Measurements from ENCODE around the gene COX8A. TPM values are rescaled to one million over a fixed set of nuclear protein-coding genes. Genes with fewer than 3 reads are reported as not detected.

COX8A gene
- total RNA-seq = 100 to 1,000 TPM; 258 to 298 TPM
- polyA plus RNA-seq (2013, experiment 1 of 2) = 420 TPM
- 373 TPM for polyA plus RNA-seq (2013, experiment 2 of 2)
- long read RNA-seq, experiment 1, transcript COX8A-201 (2 exons, 507 nt) = major isoform, 160 of 165 reads
- long read RNA-seq, experiment 1, partial matches to known transcripts = 4 of 165 reads
- long read RNA-seq, experiment 1, other reads (novel, unspliced or antisense) = 1 of 165 reads
- long read RNA-seq, experiment 2, transcript COX8A-201 (2 exons, 507 nt) = major isoform, 64 of 64 reads
- long read RNA-seq, experiment 2, partial matches to known transcripts = 0 of 64 reads
- long read RNA-seq, experiment 2, other reads (novel, unspliced or antisense) = 0 of 64 reads
- long read RNA-seq, experiment 3, transcript COX8A-201 (2 exons, 507 nt) = major isoform, 38 of 38 reads
- long read RNA-seq, experiment 3, partial matches to known transcripts = 0 of 38 reads
- long read RNA-seq, experiment 3, other reads (novel, unspliced or antisense) = 0 of 38 reads
- long read RNA-seq, experiment 4 = 0 reads

DNA sequence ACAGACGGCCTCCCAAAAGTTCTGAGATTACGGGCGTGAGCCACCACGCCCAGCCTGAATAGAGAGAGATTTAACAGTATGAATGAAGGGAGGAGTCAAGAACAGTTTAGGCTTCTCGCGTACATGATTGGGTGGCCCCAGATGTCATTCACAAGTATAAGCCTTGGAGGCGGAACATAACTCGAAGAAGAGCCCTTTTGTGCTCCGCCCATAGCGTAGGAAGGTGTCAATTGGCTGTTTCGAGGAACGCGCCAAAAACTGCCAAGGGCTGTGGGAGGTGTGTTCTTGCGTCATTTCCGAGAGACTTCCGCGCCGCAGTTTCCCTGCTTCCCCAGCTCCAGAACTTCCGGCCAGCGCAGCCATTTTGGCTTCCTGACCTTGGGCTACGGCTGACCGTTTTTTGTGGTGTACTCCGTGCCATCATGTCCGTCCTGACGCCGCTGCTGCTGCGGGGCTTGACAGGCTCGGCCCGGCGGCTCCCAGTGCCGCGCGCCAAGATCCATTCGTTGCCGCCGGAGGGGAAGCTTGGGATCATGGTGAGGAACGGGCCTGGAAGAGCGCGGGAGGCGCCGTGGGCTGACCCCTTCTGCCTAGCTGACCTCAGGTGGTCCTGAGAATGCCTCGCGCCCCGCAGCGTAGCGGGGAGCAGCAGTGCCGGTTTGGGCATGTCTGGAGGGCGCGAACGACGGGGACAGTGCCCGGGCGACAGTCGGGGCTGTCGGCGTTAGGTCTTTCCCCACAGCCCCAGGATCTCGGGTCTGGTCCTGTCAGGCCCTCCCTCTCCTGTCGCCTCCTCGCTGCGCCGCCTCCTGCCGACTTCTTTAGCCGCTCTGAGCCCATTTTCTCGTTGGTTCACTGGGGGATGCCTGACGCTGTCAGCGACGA lies at the start of gene COX8A:
Gene COX8A, plus strand, starts transcription at position 362 of the 885 bp plus-strand sequence. Its CDS starts 61 bp downstream, at position 423.
- Mint-ChIP-seq H3K9me3 (peaks cover 3% of the 10 kb centered on the region), H3K27me3 (ENCODE audit: insufficient read depth) (peaks cover 32% of the 10 kb centered on the region), H3K27ac (peak within 1 kb of the TSS; percentile 100), H3K36me3 (ENCODE audit: low read depth) (peaks cover 10% of the 10 kb centered on the region), H3K4me3 (peak within 1 kb of the TSS; percentile 100), H3K4me1 (peaks cover 21% of the 10 kb centered on the region)
- 1 to 2% methylated on average over 40 to 64 of the region's 67 CpGs for WGBS, 2 experiments (ENCODE audit: insufficient coverage in 1 of 2, insufficient read length in 1 of 2)
- H3K9ac ChIP-seq (ENCODE audit: extremely low read depth, low read length, poor library complexity, severe bottlenecking) = peak within 1 kb of the TSS; percentile 93
- peaks cover 9% of the 10 kb centered on the region for H3K36me3 ChIP-seq (ENCODE audit: control insufficient read depth, insufficient read depth, low read length)
- TF ChIP-seq, protein P1, sequence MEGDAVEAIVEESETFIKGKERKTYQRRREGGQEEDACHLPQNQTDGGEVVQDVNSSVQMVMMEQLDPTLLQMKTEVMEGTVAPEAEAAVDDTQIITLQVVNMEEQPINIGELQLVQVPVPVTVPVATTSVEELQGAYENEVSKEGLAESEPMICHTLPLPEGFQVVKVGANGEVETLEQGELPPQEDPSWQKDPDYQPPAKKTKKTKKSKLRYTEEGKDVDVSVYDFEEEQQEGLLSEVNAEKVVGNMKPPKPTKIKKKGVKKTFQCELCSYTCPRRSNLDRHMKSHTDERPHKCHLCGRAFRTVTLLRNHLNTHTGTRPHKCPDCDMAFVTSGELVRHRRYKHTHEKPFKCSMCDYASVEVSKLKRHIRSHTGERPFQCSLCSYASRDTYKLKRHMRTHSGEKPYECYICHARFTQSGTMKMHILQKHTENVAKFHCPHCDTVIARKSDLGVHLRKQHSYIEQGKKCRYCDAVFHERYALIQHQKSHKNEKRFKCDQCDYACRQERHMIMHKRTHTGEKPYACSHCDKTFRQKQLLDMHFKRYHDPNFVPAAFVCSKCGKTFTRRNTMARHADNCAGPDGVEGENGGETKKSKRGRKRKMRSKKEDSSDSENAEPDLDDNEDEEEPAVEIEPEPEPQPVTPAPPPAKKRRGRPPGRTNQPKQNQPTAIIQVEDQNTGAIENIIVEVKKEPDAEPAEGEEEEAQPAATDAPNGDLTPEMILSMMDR (conservative IDR thresholded peaks at IDR 0.05) = peak; percentile 21
- H3K4me3 ChIP-seq (ENCODE audit: low read length) = peak within 1 kb of the TSS; percentile 94
- H3K27me3 ChIP-seq (ENCODE audit: control insufficient read depth, insufficient read depth, low read length, poor library complexity, severe bottlenecking) = no peaks in the 10 kb centered on the region
- DNase-seq = peak; percentile 99
- H3K9me3 ChIP-seq (ENCODE audit: control insufficient read depth, low read length) = no peaks in the 10 kb centered on the region
- peak within 1 kb of the TSS; percentile 93 for H3K27ac ChIP-seq (ENCODE audit: low read depth, low read length)
- peaks cover 10% of the 10 kb centered on the region for H3K4me1 ChIP-seq (ENCODE audit: control insufficient read depth, insufficient read depth, low read length)

DNA sequence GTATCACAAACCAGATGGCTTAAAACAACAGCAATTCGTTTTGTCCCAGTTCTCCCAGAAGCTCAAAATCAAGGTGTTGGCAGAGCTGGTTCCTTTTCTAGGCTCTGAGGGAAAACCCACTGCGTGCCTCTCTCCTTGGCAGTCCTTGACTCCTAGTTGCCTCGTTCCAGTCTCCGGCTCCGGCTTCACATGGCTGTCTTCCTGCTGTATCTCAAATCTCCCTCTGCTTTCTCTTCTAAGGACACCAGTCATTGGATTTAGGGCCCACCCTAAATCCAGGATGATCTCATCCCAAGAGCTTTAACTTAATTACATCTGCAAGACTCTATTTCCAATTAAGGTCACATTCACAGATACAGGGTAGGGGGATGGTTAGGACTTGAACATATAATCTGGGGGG lies 44.8 kb upstream of the COX8A start:
- no peaks in the 10 kb centered on the region for H3K36me3 Mint-ChIP-seq (ENCODE audit: low read depth)
- no peak overlapping the region for H3K4me3 Mint-ChIP-seq
- no peak overlapping the region for H3K27ac Mint-ChIP-seq
- TF ChIP-seq, protein P1 (conservative IDR thresholded peaks at IDR 0.05) = no peak
- Histone ChIP-seq H3K27me3 (ENCODE audit: control insufficient read depth, insufficient read depth, low read length, poor library complexity, severe bottlenecking) (no peaks in the 10 kb centered on the region), H3K9me3 (ENCODE audit: control insufficient read depth, low read length) (no peaks in the 10 kb centered on the region), H3K4me3 (ENCODE audit: low read length) (no peak overlapping the region), H3K4me1 (ENCODE audit: control insufficient read depth, insufficient read depth, low read length) (no peaks in the 10 kb centered on the region), H3K9ac (ENCODE audit: extremely low read depth, low read length, poor library complexity, severe bottlenecking) (no peak overlapping the region), H3K36me3 (ENCODE audit: control insufficient read depth, insufficient read depth, low read length) (no peaks in the 10 kb centered on the region), H3K27ac (ENCODE audit: low read depth, low read length) (no peak overlapping the region)
- H3K9me3 Mint-ChIP-seq = peaks cover 1% of the 10 kb centered on the region
- H3K27me3 Mint-ChIP-seq (ENCODE audit: insufficient read depth) = peaks cover 36% of the 10 kb centered on the region
- WGBS, 2 experiments (ENCODE audit: insufficient coverage in 1 of 2, insufficient read length in 1 of 2) = 92 to 94% methylated on average over 5 of the region's 5 CpGs
- DNase-seq = no peak
- peaks cover 2% of the 10 kb centered on the region for H3K4me1 Mint-ChIP-seq

GRCh38 chr11:63931045-63931444 lies 43.4 kb upstream of the COX8A start:
- no peak overlapping the region for H3K27ac Mint-ChIP-seq

More at GRCh38 chr11:63931045-63931444, 43.4 kb upstream of the COX8A start:
- Histone ChIP-seq H3K9ac (ENCODE audit: extremely low read depth, low read length, poor library complexity, severe bottlenecking) (no peak overlapping the region), H3K4me3 (ENCODE audit: low read length) (no peak overlapping the region), H3K4me1 (ENCODE audit: control insufficient read depth, insufficient read depth, low read length) (no peaks in the 10 kb centered on the region), H3K9me3 (ENCODE audit: control insufficient read depth, low read length) (no peaks in the 10 kb centered on the region), H3K36me3 (ENCODE audit: control insufficient read depth, insufficient read depth, low read length) (no peaks in the 10 kb centered on the region), H3K27me3 (ENCODE audit: control insufficient read depth, insufficient read depth, low read length, poor library complexity, severe bottlenecking) (no peaks in the 10 kb centered on the region), H3K27ac (ENCODE audit: low read depth, low read length) (no peak overlapping the region)
- Mint-ChIP-seq H3K36me3 (ENCODE audit: low read depth) (no peaks in the 10 kb centered on the region), H3K4me1 (peaks cover 2% of the 10 kb centered on the region), H3K27me3 (ENCODE audit: insufficient read depth) (peaks cover 30% of the 10 kb centered on the region), H3K4me3 (no peak overlapping the region), H3K9me3 (peaks cover 1% of the 10 kb centered on the region)
- TF ChIP-seq, protein P1 (conservative IDR thresholded peaks at IDR 0.05) = no peak
- DNase-seq = peak; percentile 50
- 86 to 94% methylated on average over 2 to 6 of the region's 6 CpGs for WGBS, 2 experiments (ENCODE audit: insufficient coverage in 1 of 2, insufficient read length in 1 of 2)

Data from endodermal cell (in vitro differentiated cells).